H1 (cell line): ENCODE measurements around the gene RERE. TPM values are rescaled to one million over a fixed set of nuclear protein-coding genes. Genes with fewer than 3 reads are reported as not detected.

ENCODE experiments used
- CHD1 ChIP-seq: IDR thresholded peaks from 2 replicates; pipeline ENCODE4 v1.6.1; 2012; ENCODE audit warnings: low read depth, low read length, improper control_type of control experiment
- CHD7 ChIP-seq: fragments of 300-600 bp; sonication (generic); IDR thresholded peaks from 2 replicates; pipeline ENCODE4 v1.7.1; 2012; ENCODE audit warnings: low read length, moderate library complexity, mild to moderate bottlenecking, inconsistent platforms; ENCODE audit not compliant: insufficient replicate concordance
- HDAC6 ChIP-seq: IDR thresholded peaks from one replicate; pipeline ENCODE4 v1.7.1; 2012; ENCODE audit warnings: low read depth, mild to moderate bottlenecking, inconsistent platforms, low read length, moderate library complexity
- JUN ChIP-seq: IDR thresholded peaks from 2 replicates; pipeline ENCODE4 v1.6.1; 2011; ENCODE audit warnings: low read depth, mild to moderate bottlenecking, improper control_type of control experiment, low read length
- MAX ChIP-seq: IDR thresholded peaks from 2 replicates; pipeline ENCODE4 v1.6.1; 2012; ENCODE audit warnings: inconsistent platforms
- RNF2 ChIP-seq: fragments of 200-900, 300-1000 bp; sonication (generic); IDR thresholded peaks from 2 replicates; pipeline ENCODE4 v1.7.1; 2016; ENCODE audit warnings: borderline replicate concordance, low read depth, mild to moderate bottlenecking, antibody characterized with exemption, low read length; ENCODE audit not compliant: poor library complexity, severe bottlenecking; ENCODE audit errors: missing control alignments
- SRF ChIP-seq: IDR thresholded peaks from 2 replicates; pipeline ENCODE4 v1.6.1; 2011; ENCODE audit warnings: mild to moderate bottlenecking, low read depth, low read length, moderate library complexity
- polyA plus RNA-seq, 7 experiments: library from polyadenylated mRNA; depleted of rRNA in 3 of 7; stranded (reverse) in 5 of 7; unstranded in 2 of 7; fragments of >200 nt in 5 of 7; fragments of 200-250 nt in 2 of 7; gene quantifications; 1 replicate in 5 of 7; 2 replicates in 1 of 7; 4 replicates in 1 of 7; pipeline versions ENCODE4 v1.2.1 to v1.2.3, GENCODE V29; 2011 to 2013; ENCODE audit warnings: missing spikeins in 2 of 7, mixed read lengths in 2 of 7
- total RNA-seq: library from RNA; stranded (reverse); fragmentation: NEBNext Ultra II Directional; extraction: Animal tissue kit (Norgen Biotek cat#: 25700); gene quantifications from 2 replicates; pipeline ENCODE4 v1.2.1, GENCODE V29; 2021

RERE gene
- total and polyA plus RNA-seq, 2 of the 8 experiments (the other 6 are each of a cell fraction or from before 2014, with no cell fraction given): 15.3 to 142 TPM

GRCh38 chr1:8745346-8745745 lies 72.1 kb downstream of the RERE start (continued):
- TF ChIP-seq MAX (no peak), SRF (no peak), RNF2 (no peak), JUN (no peak), HDAC6 (no peak), CHD7 (no peak), CHD1 (no peak)
